Activated T-cell treated with anti-CD3 and anti-CD28 coated beads, Interleukin-2, amount 50 U/mL, for 24 hours (primary cell): ENCODE data around the gene MKNK1.

Experiments
- DNase-seq: peaks from one replicate; pipeline ENCODE4 v3.0.0-alpha.2; 2020
- H3K27ac Mint-ChIP-seq: 2 replicates; pipeline ENCODE4 v1.8.0; 2020; ENCODE audit warnings: mild to moderate bottlenecking, mixed read lengths
- H3K27me3 Mint-ChIP-seq: 2 replicates; pipeline ENCODE4 v1.8.0; 2020; ENCODE audit warnings: mixed read lengths
- H3K36me3 Mint-ChIP-seq: 2 replicates; pipeline ENCODE4 v1.8.0; 2020; ENCODE audit warnings: low read depth, mixed read lengths
- H3K4me1 Mint-ChIP-seq: 2 replicates; pipeline ENCODE4 v1.8.0; 2020; ENCODE audit warnings: low read depth, mixed read lengths
- H3K4me3 Mint-ChIP-seq: 2 replicates; pipeline ENCODE4 v1.8.0; 2020; ENCODE audit warnings: mild to moderate bottlenecking, moderate library complexity, mixed read lengths
- H3K9me3 Mint-ChIP-seq: 2 replicates; pipeline ENCODE4 v1.8.0; 2020; ENCODE audit warnings: mixed read lengths

MKNK1 gene

DNA sequence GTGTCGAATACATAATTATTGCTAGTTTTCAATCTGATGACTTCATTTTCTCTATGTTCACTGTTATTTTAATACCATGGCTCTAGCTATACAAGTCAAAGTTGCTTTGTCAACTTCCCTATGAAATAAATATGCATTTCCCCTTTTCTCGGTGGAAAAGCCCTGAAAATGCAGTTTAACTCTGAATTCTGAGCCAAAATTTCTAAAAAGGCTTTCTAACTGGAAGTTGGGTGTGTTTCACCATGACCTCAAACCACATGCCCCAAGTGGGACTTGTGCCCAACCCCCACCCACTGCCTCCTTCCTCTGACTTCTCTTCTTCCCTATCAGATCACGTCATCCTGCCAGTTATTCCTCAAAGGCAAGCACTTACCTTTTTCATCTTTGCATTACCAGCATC, 8.9 kb downstream of the MKNK1 start:
- H3K36me3 Mint-ChIP-seq = peaks cover 44% of the 10 kb centered on the region
- H3K9me3 Mint-ChIP-seq = no peaks in the 10 kb centered on the region
- no peak for DNase-seq
- H3K4me3 Mint-ChIP-seq = no peak overlapping the region
- peaks cover 41% of the 10 kb centered on the region for H3K4me1 Mint-ChIP-seq
- H3K27me3 Mint-ChIP-seq = no peaks in the 10 kb centered on the region
- H3K27ac Mint-ChIP-seq = no peak overlapping the region

- H3K4me1 Mint-ChIP-seq = peaks cover 31% of the 10 kb centered on the region
- H3K27me3 Mint-ChIP-seq = no peaks in the 10 kb centered on the region
- no peak for DNase-seq
- H3K4me3 Mint-ChIP-seq = no peak overlapping the region
- peaks cover 54% of the 10 kb centered on the region for H3K36me3 Mint-ChIP-seq
- H3K27ac Mint-ChIP-seq = no peak overlapping the region
- no peaks in the 10 kb centered on the region for H3K9me3 Mint-ChIP-seq
Observed at GRCh38 chr1:46594063-46594462, 10.0 kb downstream of the MKNK1 start.

DNA sequence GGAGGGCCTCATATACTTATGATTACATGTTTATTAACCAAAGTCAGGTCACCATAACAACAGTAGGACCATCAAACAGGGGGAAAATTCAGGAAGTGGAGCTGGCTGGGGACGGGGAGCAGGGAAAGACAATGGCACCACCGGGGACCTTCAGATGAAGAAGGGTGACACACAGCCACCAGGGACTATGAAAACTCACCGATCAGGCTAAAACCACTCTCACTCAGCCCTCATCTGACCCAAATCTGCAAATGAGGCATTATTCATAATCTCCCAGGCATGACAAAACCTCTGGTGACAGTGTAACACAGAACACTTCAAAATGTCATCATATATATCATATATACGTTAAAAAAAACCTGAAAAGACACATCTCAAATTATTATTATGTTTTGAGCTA, 11.2 kb downstream of the MKNK1 start:
- no peak overlapping the region for H3K4me3 Mint-ChIP-seq
- no peak overlapping the region for H3K27ac Mint-ChIP-seq
- peaks cover 23% of the 10 kb centered on the region for H3K4me1 Mint-ChIP-seq
- no peaks in the 10 kb centered on the region for H3K9me3 Mint-ChIP-seq
- no peaks in the 10 kb centered on the region for H3K27me3 Mint-ChIP-seq
- no peak for DNase-seq
- H3K36me3 Mint-ChIP-seq = peaks cover 62% of the 10 kb centered on the region

GRCh38 chr1:46589529-46589928, 14.5 kb downstream of the MKNK1 start:
- Mint-ChIP-seq H3K27ac (no peak overlapping the region), H3K9me3 (no peaks in the 10 kb centered on the region), H3K36me3 (peaks cover 90% of the 10 kb centered on the region), H3K27me3 (no peaks in the 10 kb centered on the region), H3K4me1 (peaks cover 9% of the 10 kb centered on the region), H3K4me3 (no peak overlapping the region)
- DNase-seq = no peak

DNA sequence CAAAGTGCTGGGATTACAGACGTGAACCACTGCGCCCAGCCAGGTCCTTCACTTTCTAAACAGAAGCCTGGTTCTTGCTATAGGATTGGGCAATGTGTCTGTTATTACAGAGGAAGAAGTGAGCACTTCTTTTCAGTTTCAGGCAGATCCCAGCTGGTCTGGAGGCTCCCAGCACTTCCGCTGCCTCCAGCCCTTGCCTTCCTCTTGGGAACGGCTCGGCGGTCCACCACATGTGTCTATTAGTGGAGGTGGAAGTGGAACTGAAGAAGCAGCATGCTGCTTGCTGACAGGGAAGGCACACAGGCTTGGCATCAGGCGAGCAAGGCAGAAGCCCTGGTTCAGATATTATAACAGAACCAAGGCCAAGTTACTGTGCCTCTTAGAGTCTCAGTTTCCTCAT, 17.0 kb downstream of the MKNK1 start:
- Mint-ChIP-seq H3K4me3 (no peak overlapping the region), H3K27ac (no peak overlapping the region), H3K27me3 (no peaks in the 10 kb centered on the region), H3K4me1 (peaks cover 18% of the 10 kb centered on the region), H3K9me3 (no peaks in the 10 kb centered on the region), H3K36me3 (peaks cover 92% of the 10 kb centered on the region)
- no peak for DNase-seq

DNA sequence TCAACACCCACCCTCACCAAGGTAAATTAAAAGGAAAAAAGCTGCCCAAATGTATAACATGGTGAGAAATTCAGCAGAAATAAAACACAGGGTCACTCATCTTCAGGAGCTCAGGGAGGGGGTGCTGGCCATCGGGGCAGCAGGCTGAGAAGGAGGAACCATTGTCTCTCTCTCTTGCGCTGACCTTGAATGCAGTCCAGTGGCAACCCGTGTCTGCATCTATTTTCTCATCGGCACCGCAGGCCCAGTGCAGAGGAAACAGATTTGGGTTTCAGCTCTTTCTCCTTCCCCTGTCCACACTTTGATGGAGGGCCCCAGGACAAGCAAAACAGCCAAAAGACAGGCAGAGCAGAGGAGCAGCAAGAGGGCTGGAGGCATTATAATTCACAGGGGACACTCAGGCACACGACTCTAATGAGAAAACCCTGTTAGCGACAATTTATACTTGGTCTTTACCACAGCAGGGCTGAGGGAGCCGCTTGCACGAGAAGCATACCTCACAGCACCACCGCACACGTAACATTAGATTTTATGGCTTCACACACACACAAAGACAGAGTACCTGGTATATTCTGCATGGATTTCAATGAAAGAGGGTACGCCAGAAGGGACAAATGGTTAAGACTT, 18.6 kb downstream of the MKNK1 start:
- H3K4me3 Mint-ChIP-seq = no peak overlapping the region
- H3K4me1 Mint-ChIP-seq = peaks cover 31% of the 10 kb centered on the region
- H3K9me3 Mint-ChIP-seq = no peaks in the 10 kb centered on the region
- H3K27me3 Mint-ChIP-seq = no peaks in the 10 kb centered on the region
- no peak overlapping the region for H3K27ac Mint-ChIP-seq
- H3K36me3 Mint-ChIP-seq = peaks cover 91% of the 10 kb centered on the region
- DNase-seq = no peak

DNA sequence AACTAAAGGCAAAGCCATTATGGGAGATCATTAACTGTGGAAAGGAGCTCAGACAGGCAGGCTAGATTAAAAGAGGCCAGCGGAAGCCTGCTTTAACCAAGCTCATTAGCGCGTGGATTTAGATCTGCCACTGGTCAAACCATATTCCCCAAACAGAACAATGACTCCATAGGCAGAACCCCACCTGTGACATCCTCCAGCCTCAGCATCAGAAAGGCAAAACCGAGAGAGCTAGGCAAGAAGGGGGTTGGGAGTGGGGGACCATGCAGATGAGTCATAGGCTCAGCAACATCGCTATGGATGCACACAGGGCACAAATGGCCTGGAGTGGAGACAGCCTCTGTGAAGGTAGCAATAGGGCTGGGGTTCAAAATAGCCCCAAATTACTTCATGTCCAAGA, 20.6 kb downstream of the MKNK1 start:
- H3K27me3 Mint-ChIP-seq = no peaks in the 10 kb centered on the region
- H3K36me3 Mint-ChIP-seq = peaks cover 89% of the 10 kb centered on the region
- peaks cover 34% of the 10 kb centered on the region for H3K4me1 Mint-ChIP-seq
- no peak overlapping the region for H3K27ac Mint-ChIP-seq
- no peak for DNase-seq
- H3K9me3 Mint-ChIP-seq = no peaks in the 10 kb centered on the region
- H3K4me3 Mint-ChIP-seq = no peak overlapping the region

DNA sequence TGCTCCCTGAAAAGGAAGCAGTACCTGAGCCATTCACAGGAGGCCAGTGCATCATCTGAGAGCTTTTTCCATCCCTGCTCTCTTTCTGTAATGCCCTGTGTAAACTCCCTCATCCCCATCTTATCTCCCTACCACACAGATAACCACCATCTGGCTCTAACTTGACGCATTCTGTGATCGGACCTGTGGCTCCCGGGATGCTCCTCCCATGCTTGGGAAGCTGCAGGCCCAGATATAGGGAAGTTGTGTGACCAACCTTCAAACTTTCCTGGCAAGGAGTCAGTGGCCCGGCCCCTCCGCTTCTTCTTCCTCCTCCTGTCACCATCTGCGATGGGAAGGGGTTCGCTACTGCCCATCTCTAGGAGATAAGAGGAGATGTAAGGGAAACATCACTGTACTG, 21.1 kb downstream of the MKNK1 start:
- Mint-ChIP-seq H3K4me3 (no peak overlapping the region), H3K27ac (peak overlapping the region; percentile 95), H3K36me3 (peaks cover 92% of the 10 kb centered on the region), H3K27me3 (no peaks in the 10 kb centered on the region), H3K4me1 (peaks cover 34% of the 10 kb centered on the region), H3K9me3 (no peaks in the 10 kb centered on the region)
- no peak for DNase-seq

- Mint-ChIP-seq H3K4me1 (peaks cover 34% of the 10 kb centered on the region), H3K27me3 (no peaks in the 10 kb centered on the region), H3K4me3 (peak overlapping the region; percentile 53), H3K9me3 (no peaks in the 10 kb centered on the region), H3K36me3 (peaks cover 90% of the 10 kb centered on the region), H3K27ac (peak overlapping the region; percentile 95)
- peak; percentile 47 for DNase-seq
Observed at GRCh38 chr1:46581681-46582455, 22.2 kb downstream of the MKNK1 start.

GRCh38 chr1:46580140-46580903, 23.7 kb downstream of the MKNK1 start:
- DNase-seq = no peak
- Mint-ChIP-seq H3K9me3 (no peaks in the 10 kb centered on the region), H3K36me3 (peaks cover 91% of the 10 kb centered on the region), H3K4me1 (peaks cover 34% of the 10 kb centered on the region), H3K27me3 (no peaks in the 10 kb centered on the region), H3K27ac (peak overlapping the region; percentile 95), H3K4me3 (no peak overlapping the region)

- DNase-seq = no peak
- Mint-ChIP-seq H3K4me3 (no peak overlapping the region), H3K36me3 (peaks cover 84% of the 10 kb centered on the region), H3K9me3 (no peaks in the 10 kb centered on the region), H3K27me3 (no peaks in the 10 kb centered on the region), H3K4me1 (peaks cover 25% of the 10 kb centered on the region), H3K27ac (no peak overlapping the region)
Observed at GRCh38 chr1:46577671-46578070, 26.4 kb downstream of the MKNK1 start.

DNA sequence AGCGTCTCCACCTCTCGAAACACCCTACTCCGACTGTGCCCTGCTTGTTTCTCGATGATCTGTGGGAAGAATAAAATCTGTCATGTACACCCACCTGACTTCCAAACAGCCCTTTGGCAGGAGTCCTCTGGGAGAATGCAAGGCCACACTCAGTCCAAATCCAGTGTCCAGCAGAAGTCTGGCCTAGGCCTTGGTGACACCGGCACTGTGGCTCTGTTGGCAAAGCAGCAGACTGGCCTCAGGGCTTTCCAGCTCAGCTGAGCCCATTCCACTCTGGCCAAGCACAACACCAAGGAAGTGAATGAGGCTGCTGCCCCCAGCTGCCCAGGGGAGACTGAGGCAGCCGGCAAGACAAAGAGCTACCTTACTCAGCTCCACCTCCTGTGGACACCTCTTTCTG, 27.5 kb downstream of the MKNK1 start:
- Mint-ChIP-seq H3K4me1 (peaks cover 14% of the 10 kb centered on the region), H3K36me3 (peaks cover 76% of the 10 kb centered on the region), H3K9me3 (no peaks in the 10 kb centered on the region), H3K4me3 (no peak overlapping the region), H3K27me3 (no peaks in the 10 kb centered on the region), H3K27ac (no peak overlapping the region)
- DNase-seq = no peak

DNA sequence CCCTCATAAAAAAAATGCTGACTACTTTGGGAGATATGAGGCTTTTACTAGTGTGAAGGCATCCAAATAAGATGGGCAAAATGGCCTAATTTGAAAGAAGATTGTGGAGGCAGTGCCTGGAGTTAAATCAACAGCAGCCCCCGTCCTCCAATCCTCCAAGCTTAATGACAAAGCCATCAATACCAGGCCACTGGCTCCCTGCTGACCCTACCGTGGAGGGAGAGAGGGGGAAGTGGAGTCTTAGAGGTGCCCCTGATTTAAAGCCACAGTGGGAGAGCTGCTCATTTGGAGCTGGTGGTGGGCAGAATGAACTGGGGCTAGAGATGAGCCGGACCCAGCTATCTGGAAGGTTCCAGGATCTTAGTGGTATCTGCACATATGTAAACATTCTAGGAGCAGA, 28.3 kb downstream of the MKNK1 start:
- Mint-ChIP-seq H3K9me3 (no peaks in the 10 kb centered on the region), H3K27ac (no peak overlapping the region), H3K4me1 (peaks cover 7% of the 10 kb centered on the region), H3K36me3 (peaks cover 72% of the 10 kb centered on the region), H3K4me3 (no peak overlapping the region), H3K27me3 (no peaks in the 10 kb centered on the region)
- no peak for DNase-seq

- DNase-seq = no peak
- Mint-ChIP-seq H3K27ac (no peak overlapping the region), H3K9me3 (no peaks in the 10 kb centered on the region), H3K36me3 (peaks cover 69% of the 10 kb centered on the region), H3K27me3 (no peaks in the 10 kb centered on the region), H3K4me1 (peaks cover 2% of the 10 kb centered on the region), H3K4me3 (no peak overlapping the region)
Observed at GRCh38 chr1:46575300-46575699, 28.8 kb downstream of the MKNK1 start.

- Mint-ChIP-seq H3K27me3 (no peaks in the 10 kb centered on the region), H3K36me3 (peaks cover 63% of the 10 kb centered on the region), H3K4me3 (no peak overlapping the region), H3K27ac (peak overlapping the region; percentile 62), H3K9me3 (no peaks in the 10 kb centered on the region), H3K4me1 (no peaks in the 10 kb centered on the region)
- DNase-seq = no peak
Observed at GRCh38 chr1:46571691-46572225, 32.3 kb downstream of the MKNK1 start.
